ENCODE results near the gene ALG1L2.
"Not testable (repeated sequence)": the region's sequence is repeated elsewhere in the genome, so short reads cannot be mapped to it uniquely, and the experiment has no call there.

The ALG1L2 gene

GRCh38 chr3:130081351-130081881 lies at the start of gene ALG1L2:
Gene ALG1L2, plus strand, starts transcription at chr3:130081831. Its CDS starts 186 bp downstream, at chr3:130082017.
- no peak within 1 kb of the TSS for H3K4me3 ChIP-seq (replicated peaks; ENCODE audit: low read depth, low read length)
- DNase-seq (ENCODE audit: low read depth), result no peak
- TF ChIP-seq CTCF (IDR thresholded peaks at IDR 0.05; ENCODE audit: low read length, missing control alignments), result no peak

- DNase-seq (ENCODE audit: low read depth), result not testable (repeated sequence)
Observed at GRCh38 chr3:130037126-130037815, 44.4 kb upstream of the ALG1L2 start.

GRCh38 chr3:130042736-130043135 lies 38.9 kb upstream of the ALG1L2 start:
- not testable (repeated sequence) for DNase-seq (ENCODE audit: low read depth)

More at GRCh38 chr3:130037126-130037815, 44.4 kb upstream of the ALG1L2 start:
- not testable (repeated sequence) for H3K4me3 ChIP-seq (replicated peaks; ENCODE audit: low read depth, low read length)

GRCh38 chr3:130043658-130044057 lies 38.0 kb upstream of the ALG1L2 start:
- not testable (repeated sequence) for H3K4me3 ChIP-seq (replicated peaks; ENCODE audit: low read depth, low read length); DNase-seq (ENCODE audit: low read depth)

More at GRCh38 chr3:130042736-130043135, 38.9 kb upstream of the ALG1L2 start:
- not testable (repeated sequence) for H3K4me3 ChIP-seq (replicated peaks; ENCODE audit: low read depth, low read length)

- DNase-seq (ENCODE audit: low read depth), result no peak
- TF ChIP-seq CTCF (IDR thresholded peaks at IDR 0.05; ENCODE audit: low read length, missing control alignments), result no peak
- no peak overlapping the region for H3K4me3 ChIP-seq (replicated peaks; ENCODE audit: low read depth, low read length)
Observed at GRCh38 chr3:130044370-130044769, 37.3 kb upstream of the ALG1L2 start.

GRCh38 chr3:130048726-130049125 lies 32.9 kb upstream of the ALG1L2 start:
- no peak overlapping the region for H3K4me3 ChIP-seq (replicated peaks; ENCODE audit: low read depth, low read length)
- TF ChIP-seq CTCF (IDR thresholded peaks at IDR 0.05; ENCODE audit: low read length, missing control alignments), result no peak
- no peak for DNase-seq (ENCODE audit: low read depth)

GRCh38 chr3:130052366-130052765 lies 29.3 kb upstream of the ALG1L2 start:
- not testable (repeated sequence) for DNase-seq (ENCODE audit: low read depth); H3K4me3 ChIP-seq (replicated peaks; ENCODE audit: low read depth, low read length)

- not testable (repeated sequence) for DNase-seq (ENCODE audit: low read depth); H3K4me3 ChIP-seq (replicated peaks; ENCODE audit: low read depth, low read length)
Observed at GRCh38 chr3:130052965-130053364, 28.7 kb upstream of the ALG1L2 start.

GRCh38 chr3:130057536-130058266 lies 23.9 kb upstream of the ALG1L2 start:
- DNase-seq (ENCODE audit: low read depth); H3K4me3 ChIP-seq (replicated peaks; ENCODE audit: low read depth, low read length): not testable (repeated sequence)

- H3K4me3 ChIP-seq (replicated peaks; ENCODE audit: low read depth, low read length), result not testable (repeated sequence)
- DNase-seq (ENCODE audit: low read depth), result peak; percentile 8
Observed at GRCh38 chr3:130058267-130058657, 23.4 kb upstream of the ALG1L2 start.

- peak; percentile 61 for DNase-seq (ENCODE audit: low read depth)
Observed at GRCh38 chr3:130058716-130059115, 22.9 kb upstream of the ALG1L2 start.

GRCh38 chr3:130059162-130059561 lies 22.5 kb upstream of the ALG1L2 start:
- not testable (repeated sequence) for H3K4me3 ChIP-seq (replicated peaks; ENCODE audit: low read depth, low read length); DNase-seq (ENCODE audit: low read depth)

More at GRCh38 chr3:130058716-130059115, 22.9 kb upstream of the ALG1L2 start:
- not testable (repeated sequence) for H3K4me3 ChIP-seq (replicated peaks; ENCODE audit: low read depth, low read length)
